HG02623 (cell line): ENCODE data around the gene AFMID.

Experiments
- ATAC-seq: cut with Tn5 transposase; IDR thresholded peaks from one replicate; pipeline ENCODE4 v1.9.1; 2021; ENCODE audit warnings: moderate library complexity; ENCODE audit not compliant: unreplicated experiment

The AFMID gene

GRCh38 chr17:78179372-78179771 is 7.8 kb upstream of the AFMID start:
- ATAC-seq: no peak

DNA sequence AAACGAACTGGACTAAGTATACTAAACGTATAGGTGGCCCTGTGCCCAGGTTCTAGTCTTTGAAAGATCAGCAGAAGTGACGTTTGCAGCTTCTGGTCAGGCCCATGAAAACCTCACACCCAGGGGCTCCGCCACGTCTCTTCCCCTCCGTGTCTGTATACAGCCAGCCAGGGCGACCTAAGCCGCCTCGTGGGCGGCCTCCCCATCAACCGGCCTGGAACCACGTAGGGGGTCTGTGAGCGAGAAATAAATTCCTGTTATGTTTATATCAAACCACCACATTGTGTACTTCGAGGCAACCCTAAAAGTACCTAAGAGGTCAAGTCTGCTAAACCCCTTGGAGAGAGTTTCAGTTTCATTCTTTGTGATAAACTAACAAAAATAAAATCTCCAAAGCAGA is 7.1 kb upstream of the AFMID start:
- ATAC-seq: no peak

GRCh38 chr17:78180508-78180907 is 6.7 kb upstream of the AFMID start:
- ATAC-seq: no peak

GRCh38 chr17:78182504-78182903 is 4.7 kb upstream of the AFMID start:
- no peak for ATAC-seq

DNA sequence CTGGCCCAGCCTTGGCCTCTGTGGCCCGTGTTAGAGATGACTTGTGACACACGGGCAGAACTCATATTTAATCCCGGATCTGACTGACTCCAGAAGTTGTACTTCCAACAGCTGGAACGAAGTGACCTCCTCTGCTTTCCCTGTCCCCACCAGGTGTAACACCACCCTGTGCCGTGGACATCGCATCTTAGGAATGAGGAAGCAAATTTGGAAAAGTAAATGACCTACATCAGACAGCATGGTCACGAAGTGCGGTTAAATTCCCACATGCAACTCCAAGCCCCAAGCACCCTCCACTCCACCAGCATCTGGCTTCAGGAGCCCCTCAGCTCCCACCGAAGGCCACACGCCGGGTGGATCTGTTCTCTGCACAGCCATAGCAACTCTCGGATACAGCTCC is 3.2 kb upstream of the AFMID start:
- no peak for ATAC-seq

- no peak for ATAC-seq
These were observed 2.8 kb upstream of the AFMID start for GRCh38 chr17:78184351-78184750.

DNA sequence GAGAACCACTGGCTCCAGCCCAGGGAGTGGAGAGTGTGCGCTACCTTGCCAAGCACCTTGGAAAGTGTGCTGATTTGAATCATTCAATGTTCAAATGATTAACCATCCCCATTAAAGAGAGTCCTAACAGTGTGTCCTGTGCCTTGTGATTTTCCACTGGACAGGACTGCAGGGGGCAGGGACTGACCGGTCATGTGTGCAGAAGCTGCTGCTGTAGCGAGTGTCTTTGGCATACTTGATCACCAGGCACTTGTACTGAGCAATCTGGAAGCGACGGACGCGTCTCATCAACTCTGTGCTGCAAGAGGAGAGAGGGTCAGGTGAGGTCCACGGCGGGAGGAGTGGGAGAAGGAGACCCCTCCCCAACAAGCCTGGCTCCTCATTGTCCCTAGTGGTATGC is 2.3 kb upstream of the AFMID start:
- ATAC-seq: no peak

GRCh38 chr17:78185981-78186691 is 1.0 kb upstream of the AFMID start:
- no peak for ATAC-seq

- no peak for ATAC-seq
These were observed 9.6 kb downstream of the AFMID start for GRCh38 chr17:78196716-78197115.

DNA sequence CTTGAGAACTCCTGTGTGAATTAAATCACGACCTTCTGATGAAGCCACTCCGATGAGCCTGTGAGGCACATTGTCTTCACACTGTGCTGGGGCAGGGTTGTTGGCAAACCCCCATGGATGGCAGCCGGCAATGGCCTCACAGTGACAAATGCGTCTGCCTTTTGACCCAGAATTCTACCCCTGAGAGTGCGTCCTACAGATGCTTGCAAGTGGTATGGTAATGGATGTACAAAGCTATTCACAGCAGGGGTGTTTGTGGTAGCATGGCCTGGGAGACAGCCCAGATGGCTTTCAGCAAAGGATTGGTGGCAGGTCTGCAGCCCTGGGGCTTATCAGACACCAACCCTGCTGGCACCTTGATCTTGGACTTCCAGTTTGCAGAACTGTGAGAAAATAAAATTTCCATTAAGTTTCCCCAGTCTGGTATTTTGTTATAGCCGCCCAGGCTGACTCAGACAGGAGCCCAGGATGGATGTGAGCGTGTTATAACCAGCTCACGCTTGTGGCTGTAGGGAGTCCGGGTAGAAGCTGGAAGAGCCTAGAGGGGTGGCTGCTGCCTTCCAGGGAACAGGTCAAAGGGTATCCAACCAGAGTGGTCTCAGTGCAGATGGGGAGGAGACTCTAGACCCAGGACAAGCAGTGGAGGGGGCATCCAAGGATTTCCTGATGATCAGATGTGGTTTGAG is 10.1 kb downstream of the AFMID start:
- no peak for ATAC-seq

DNA sequence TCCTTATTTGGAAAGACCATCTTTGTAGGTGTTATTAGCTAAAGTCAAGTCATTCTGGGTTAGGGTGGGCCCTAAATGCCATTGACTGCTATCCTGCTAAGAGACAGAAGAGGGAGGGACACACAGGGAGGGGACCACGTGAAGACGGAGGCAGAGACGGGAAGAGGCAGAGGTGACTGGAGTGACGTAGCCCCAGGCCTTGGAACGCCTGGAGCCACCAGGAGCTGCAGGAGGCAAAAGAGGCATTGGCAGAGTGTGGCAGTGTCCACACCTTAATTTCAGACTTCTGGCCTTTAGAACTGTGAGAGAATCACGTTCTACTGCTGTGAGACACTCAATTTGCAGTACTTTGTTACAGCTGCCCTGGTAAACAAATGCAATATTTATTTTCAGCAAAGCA is 13.3 kb downstream of the AFMID start:
- no peak for ATAC-seq

DNA sequence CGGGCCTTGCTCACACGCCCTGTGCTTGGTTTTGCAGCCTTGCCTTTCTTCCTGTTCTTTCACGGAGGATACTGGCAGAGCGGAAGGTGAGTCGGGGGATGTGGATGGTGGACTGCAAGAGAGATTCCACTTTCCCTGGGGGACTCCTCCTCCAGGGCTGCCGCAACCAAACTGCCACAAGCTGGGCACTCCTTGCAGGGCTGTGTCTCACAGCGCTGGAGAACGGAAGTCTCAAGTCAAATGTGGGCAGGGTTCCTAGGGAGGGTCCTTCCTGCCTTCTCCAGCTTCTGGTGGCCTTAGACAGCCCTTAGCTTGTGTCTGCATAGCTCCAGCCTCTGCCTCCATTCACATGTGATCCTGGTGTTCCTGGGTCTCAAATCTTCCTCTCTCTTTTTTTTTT is 15.5 kb downstream of the AFMID start:
- ATAC-seq: no peak

DNA sequence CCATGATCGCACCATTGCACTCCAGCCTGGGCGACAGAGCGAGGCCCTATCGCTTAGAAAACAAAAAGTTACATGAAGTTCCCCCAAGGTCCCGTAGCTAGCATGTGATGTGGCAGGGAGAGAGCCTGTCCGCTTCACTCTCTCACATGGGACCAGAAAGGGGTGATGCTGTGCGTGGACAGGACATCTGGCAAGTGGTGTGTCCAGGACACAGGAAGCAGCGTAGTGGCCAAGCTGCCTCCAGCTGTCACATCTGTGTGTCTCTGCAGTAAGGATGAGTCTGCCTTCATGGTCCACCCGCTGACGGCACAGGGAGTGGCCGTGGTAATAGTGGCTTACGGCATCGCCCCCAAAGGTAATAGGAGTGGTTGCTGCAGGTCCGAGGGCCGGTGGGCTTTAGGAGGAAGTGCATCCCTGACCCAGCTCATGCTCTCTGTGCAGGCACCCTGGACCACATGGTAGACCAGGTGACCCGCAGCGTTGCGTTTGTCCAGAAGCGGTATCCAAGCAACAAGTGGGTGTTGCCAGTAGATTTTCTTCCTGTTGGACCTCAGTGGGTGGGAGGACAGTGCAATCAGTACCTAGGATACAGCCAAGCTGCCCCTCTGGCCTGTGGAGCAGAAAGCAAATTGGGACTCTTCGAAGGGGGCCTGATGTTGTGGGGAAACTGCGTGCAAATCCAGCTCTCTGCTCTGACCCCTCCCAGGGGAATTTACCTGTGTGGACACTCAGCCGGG is 17.4 kb downstream of the AFMID start:
- no peak for ATAC-seq

GRCh38 chr17:78205124-78205775 is 18.1 kb downstream of the AFMID start:
- ATAC-seq: no peak

- no peak for ATAC-seq
These were observed 19.1 kb downstream of the AFMID start for GRCh38 chr17:78206298-78206697.

GRCh38 chr17:78208486-78208885 is 21.3 kb downstream of the AFMID start:
- no peak for ATAC-seq

GRCh38 chr17:78210111-78210510 is 22.9 kb downstream of the AFMID start:
- no peak for ATAC-seq

DNA sequence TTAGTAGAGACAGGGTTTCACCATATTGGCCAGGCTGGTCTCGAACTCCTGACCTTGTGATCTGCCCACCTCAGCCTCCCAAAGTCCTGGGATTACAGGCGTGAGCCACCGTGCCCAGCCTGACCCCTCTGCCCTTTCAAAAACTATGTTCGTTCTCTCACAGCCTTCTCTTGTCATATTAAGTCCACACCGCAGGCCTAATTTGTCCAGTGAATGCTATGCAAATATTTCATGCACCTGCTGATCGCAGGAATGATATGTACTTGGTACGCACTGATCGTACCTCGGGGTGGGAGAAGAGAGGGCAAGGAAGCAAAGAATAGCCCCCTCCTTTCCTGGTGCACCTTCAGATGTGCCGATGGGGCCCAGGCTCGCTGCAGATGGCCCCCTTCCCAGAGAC is 23.9 kb downstream of the AFMID start:
- no peak for ATAC-seq

GRCh38 chr17:78214016-78214705 is 27.0 kb downstream of the AFMID start, which contains the start of gene BIRC5:
Gene BIRC5, plus strand, starts transcription at chr17:78214253. Its CDS starts 64 bp downstream, at chr17:78214317.
- ATAC-seq: peak; percentile 74

DNA sequence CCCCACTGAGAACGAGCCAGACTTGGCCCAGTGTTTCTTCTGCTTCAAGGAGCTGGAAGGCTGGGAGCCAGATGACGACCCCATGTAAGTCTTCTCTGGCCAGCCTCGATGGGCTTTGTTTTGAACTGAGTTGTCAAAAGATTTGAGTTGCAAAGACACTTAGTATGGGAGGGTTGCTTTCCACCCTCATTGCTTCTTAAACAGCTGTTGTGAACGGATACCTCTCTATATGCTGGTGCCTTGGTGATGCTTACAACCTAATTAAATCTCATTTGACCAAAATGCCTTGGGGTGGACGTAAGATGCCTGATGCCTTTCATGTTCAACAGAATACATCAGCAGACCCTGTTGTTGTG is 27.5 kb downstream of the AFMID start:
- no peak for ATAC-seq
